IMR-90 (cell line): ENCODE results near the gene ATXN1. TPM values are rescaled to one million over a fixed set of nuclear protein-coding genes. Genes with fewer than 3 reads are reported as not detected.

Experiments
- ATAC-seq: fragments of 200-7000 bp; cut with Tn5 transposase; 2 replicates; pipeline ENCODE4 v1.9.1; 2020; ENCODE audit warnings: low read depth, mild to moderate bottlenecking, moderate library complexity
- BruUV-seq: library from RNA; stranded (reverse); fragments of 400-500 nt; replicated peaks from 2 replicates; lab custom pipeline; 2021; lab: Mats Ljungman, UMichigan
- CTCF ChIA-PET: fragments of 300-600 bp; formaldehyde crosslinking; extraction: SDS; loops from one replicate; lab custom pipeline; 2021; ENCODE audit warnings: antibody characterized with exemption; lab: Yijun Ruan, JAX
- POLR2A ChIA-PET: fragments of 300-600 bp; sonication (Branson Sonifier 250); formaldehyde crosslinking; loops from one replicate; lab custom pipeline; 2022; ENCODE audit warnings: antibody characterized with exemption; ENCODE audit not compliant: unreplicated experiment; lab: Charles Lee
- DNase-seq: peaks from one replicate; pipeline ENCODE4 v3.0.0; 2013
- H2AFZ ChIP-seq: replicated peaks from 2 replicates; pipeline ENCODE3; 2013; ENCODE audit warnings: low read length, mild to moderate bottlenecking; ENCODE audit not compliant: poor library complexity
- H2AK5ac ChIP-seq: 2 replicates; pipeline ENCODE4 v1.6.1; 2013; ENCODE audit warnings: low read depth, low read length, inconsistent platforms
- H2AK9ac ChIP-seq: replicated peaks from 2 replicates; pipeline ENCODE3; 2013; ENCODE audit warnings: mild to moderate bottlenecking, low read depth, low read length, moderate library complexity; ENCODE audit not compliant: poor library complexity
- H2BK120ac ChIP-seq: 2 replicates; pipeline ENCODE4 v1.6.1; 2013; ENCODE audit warnings: low read depth, low read length, inconsistent platforms
- H2BK15ac ChIP-seq: 3 replicates; pipeline ENCODE4 v1.6.1; 2013; ENCODE audit warnings: low read depth, low read length, inconsistent platforms
- H2BK20ac ChIP-seq: 2 replicates; pipeline ENCODE4 v1.6.1; 2013; ENCODE audit warnings: low read depth, mild to moderate bottlenecking, inconsistent platforms, low read length, moderate library complexity
- H2BK5ac ChIP-seq: 2 replicates; pipeline ENCODE4 v1.6.1; 2013; ENCODE audit warnings: mild to moderate bottlenecking, low read depth, low read length, inconsistent platforms; ENCODE audit not compliant: poor library complexity, severe bottlenecking
- H3K14ac ChIP-seq: replicated peaks from 2 replicates; pipeline ENCODE4 v1.6.1; 2013; ENCODE audit warnings: low read depth, low read length, inconsistent platforms
- H3K18ac ChIP-seq: 2 replicates; pipeline ENCODE4 v1.6.1; 2013; ENCODE audit warnings: low read depth, low read length, control low read depth
- H3K23ac ChIP-seq: 2 replicates; pipeline ENCODE4 v1.6.1; 2013; ENCODE audit warnings: low read depth, low read length, inconsistent platforms
- H3K27ac ChIP-seq: 2 replicates; pipeline ENCODE4 v1.5.1; 2013; ENCODE audit warnings: mild to moderate bottlenecking, control low read depth, low read length; ENCODE audit not compliant: insufficient read depth
- H3K27me3 ChIP-seq: 2 replicates; pipeline ENCODE4 v1.6.1; 2013; ENCODE audit warnings: low read length; ENCODE audit not compliant: control insufficient read depth, insufficient read depth
- H3K36me3 ChIP-seq: 2 replicates; pipeline ENCODE4 v1.6.1; 2013; ENCODE audit warnings: low read length, mixed read lengths; ENCODE audit not compliant: control insufficient read depth, insufficient read depth
- H3K4ac ChIP-seq: 2 replicates; pipeline ENCODE4 v1.6.1; 2013; ENCODE audit warnings: low read depth, low read length, inconsistent platforms
- H3K4me1 ChIP-seq: 2 replicates; pipeline ENCODE4 v1.6.1; 2013; ENCODE audit warnings: low read length, mixed read lengths; ENCODE audit not compliant: control insufficient read depth, insufficient read depth
- H3K4me2 ChIP-seq: 2 replicates; pipeline ENCODE4 v1.6.1; 2013; ENCODE audit warnings: low read depth, mild to moderate bottlenecking, control low read depth, low read length, moderate library complexity
- H3K4me3 ChIP-seq: 2 replicates; pipeline ENCODE4 v1.5.1; 2013; ENCODE audit warnings: low read depth, mild to moderate bottlenecking, control low read depth, low read length, moderate library complexity; ENCODE audit not compliant: insufficient read depth
- H3K56ac ChIP-seq: 2 replicates; pipeline ENCODE4 v1.6.1; 2013; ENCODE audit warnings: low read length, inconsistent platforms; ENCODE audit not compliant: insufficient read depth; ENCODE audit errors: extremely low read depth
- H3K79me1 ChIP-seq, 2 experiments: 2 replicates each; pipeline ENCODE4 v1.6.1; 2013; ENCODE audit warnings: low read length in 2 of 2, inconsistent platforms in 1 of 2, low read depth in 1 of 2
- H3K9ac ChIP-seq: 2 replicates; pipeline ENCODE4 v1.6.1; 2013; ENCODE audit warnings: low read depth, low read length, control low read depth
- H3K9me1 ChIP-seq: 2 replicates; pipeline ENCODE4 v1.6.1; 2013; ENCODE audit warnings: low read length, inconsistent platforms; ENCODE audit not compliant: insufficient read depth
- H3K9me3 ChIP-seq: 2 replicates; pipeline ENCODE4 v1.6.1; 2013; ENCODE audit warnings: low read length; ENCODE audit not compliant: control insufficient read depth, insufficient read depth
- H4K20me1 ChIP-seq: 2 replicates; pipeline ENCODE4 v1.6.1; 2013; ENCODE audit warnings: low read length, inconsistent platforms; ENCODE audit not compliant: insufficient read depth
- H4K5ac ChIP-seq: 2 replicates; pipeline ENCODE4 v1.6.1; 2013; ENCODE audit warnings: mild to moderate bottlenecking, low read depth, low read length, control low read depth
- H4K8ac ChIP-seq, 2 experiments: 2 replicates each; pipeline ENCODE4 v1.6.1; 2013; ENCODE audit warnings: low read depth in 2 of 2, low read length in 2 of 2, control low read depth in 1 of 2, inconsistent platforms in 1 of 2
- H4K91ac ChIP-seq: 2 replicates; pipeline ENCODE4 v1.6.1; 2013; ENCODE audit warnings: low read depth, low read length, inconsistent platforms; ENCODE audit not compliant: insufficient read depth
- BHLHE40 ChIP-seq: fragments of 150-350 bp; IDR thresholded peaks from 2 replicates; pipeline ENCODE4 v1.6.1; 2016; ENCODE audit warnings: mild to moderate bottlenecking, low read depth, low read length
- CEBPB ChIP-seq: IDR thresholded peaks from 2 replicates; pipeline ENCODE4 v1.6.1; 2012; ENCODE audit warnings: low read depth, low read length, improper control_type of control experiment
- CHD1 ChIP-seq: IDR thresholded peaks from 2 replicates; pipeline ENCODE4 v1.6.1; 2012; ENCODE audit warnings: low read depth, low read length, improper control_type of control experiment
- FOS ChIP-seq: fragments of 150-350 bp; IDR thresholded peaks from 2 replicates; pipeline ENCODE4 v1.6.1; 2016; ENCODE audit warnings: low read depth, low read length
- MAFK ChIP-seq: IDR thresholded peaks from 2 replicates; pipeline ENCODE4 v1.6.1; 2012; ENCODE audit warnings: low read depth, low read length, improper control_type of control experiment
- MAZ ChIP-seq: IDR thresholded peaks from 2 replicates; pipeline ENCODE4 v1.6.1; 2012; ENCODE audit warnings: low read depth, mild to moderate bottlenecking, low read length, improper control_type of control experiment, moderate library complexity, borderline replicate concordance
- MXI1 ChIP-seq: IDR thresholded peaks from 2 replicates; pipeline ENCODE4 v1.6.1; 2012; ENCODE audit warnings: low read depth, mild to moderate bottlenecking, low read length, moderate library complexity, borderline replicate concordance
- NFE2L2 ChIP-seq: fragments of 150-350 bp; IDR thresholded peaks from 2 replicates; pipeline ENCODE4 v1.6.1; 2016; ENCODE audit warnings: low read depth, mild to moderate bottlenecking, low read length
- POLR2A ChIP-seq: IDR thresholded peaks from 2 replicates; pipeline ENCODE4 v1.6.1; 2012; ENCODE audit warnings: mild to moderate bottlenecking, low read depth, low read length
- RAD21 ChIP-seq: IDR thresholded peaks from 2 replicates; pipeline ENCODE4 v1.6.1; 2012; ENCODE audit warnings: low read length, improper control_type of control experiment
- RCOR1 ChIP-seq: IDR thresholded peaks from 2 replicates; pipeline ENCODE4 v1.6.1; 2012; ENCODE audit warnings: mild to moderate bottlenecking, low read length, improper control_type of control experiment; ENCODE audit not compliant: insufficient replicate concordance
- RFX5 ChIP-seq: IDR thresholded peaks from 2 replicates; pipeline ENCODE4 v1.8.0; 2012; ENCODE audit warnings: low read depth, mild to moderate bottlenecking, low read length, moderate library complexity
- SMC3 ChIP-seq: fragments of 150-350 bp; IDR thresholded peaks from 2 replicates; pipeline ENCODE4 v1.6.1; 2016; ENCODE audit warnings: low read depth, mild to moderate bottlenecking, antibody characterized with exemption, low read length, moderate library complexity
- WGBS, 2 experiments: methylation state at CpG; one replicate each; pipeline versions ENCODE4 v1.1.5 to v1.1.7; 2013; ENCODE audit warnings: missing lambda C conversion rate in 2 of 2; ENCODE audit not compliant: insufficient read length in 1 of 2; ENCODE audit errors: extremely low coverage in 2 of 2; 5-methylcytosine and 5-hydroxymethylcytosine counted together
- dilution Hi-C: fragments of 300-500 bp; cut with HindIII; formaldehyde crosslinking; loops from one replicate; pipeline ENCODE4 v1.14.3; 2018; ENCODE audit warnings: low sequenced_read_pairs; ENCODE audit not compliant: unreplicated experiment
- in situ Hi-C: fragments of 300-500 bp; cut with MboI; formaldehyde crosslinking; loops from 3 replicates; pipeline ENCODE4 v1.14.3; 2019; ENCODE audit warnings: low sequenced_read_pairs, inconsistent platforms, mixed read lengths
- intact Hi-C: fragments of 100-400 bp; cut with micrococcal nuclease; formaldehyde crosslinking; loops from 2 replicates; pipeline ENCODE4 v1.10.0; 2022
- polyA plus RNA-seq, 3 experiments: library from polyadenylated mRNA; depleted of rRNA; stranded (reverse); fragments of >200 nt; gene quantifications; 2 replicates each; pipeline ENCODE4 v1.2.3, GENCODE V29; 2012; ENCODE audit warnings: low replicate concordance in 1 of 3
- total RNA-seq: library from RNA; depleted of rRNA; stranded (reverse); fragments of >200 nt; gene quantifications from 2 replicates; pipeline ENCODE4 v1.2.3, GENCODE V29; 2012
- TF ChIP-seq, protein P1 (sequence below): fragments of 150-350 bp; IDR thresholded peaks from 2 replicates; pipeline ENCODE4 v1.6.1; 2016; ENCODE audit warnings: low read depth, mild to moderate bottlenecking, low read length, moderate library complexity, borderline replicate concordance
- TF ChIP-seq, protein P2 (sequence below): conservative IDR thresholded peaks from 2 replicates; pipeline ENCODE4 v1.5.1; 2012; ENCODE audit warnings: mild to moderate bottlenecking, low read depth, low read length, improper control_type of control experiment
- TF ChIP-seq, protein P3 (sequence below): fragments of 150-350 bp; IDR thresholded peaks from 2 replicates; pipeline ENCODE4 v1.6.1; 2017; ENCODE audit warnings: mild to moderate bottlenecking, antibody characterized with exemption, low read length, low read depth

ATXN1 gene
- total and polyA plus RNA-seq, 2 of the 4 experiments (the other 2 are of a cell fraction): 7.3 to 11.1 TPM

DNA sequence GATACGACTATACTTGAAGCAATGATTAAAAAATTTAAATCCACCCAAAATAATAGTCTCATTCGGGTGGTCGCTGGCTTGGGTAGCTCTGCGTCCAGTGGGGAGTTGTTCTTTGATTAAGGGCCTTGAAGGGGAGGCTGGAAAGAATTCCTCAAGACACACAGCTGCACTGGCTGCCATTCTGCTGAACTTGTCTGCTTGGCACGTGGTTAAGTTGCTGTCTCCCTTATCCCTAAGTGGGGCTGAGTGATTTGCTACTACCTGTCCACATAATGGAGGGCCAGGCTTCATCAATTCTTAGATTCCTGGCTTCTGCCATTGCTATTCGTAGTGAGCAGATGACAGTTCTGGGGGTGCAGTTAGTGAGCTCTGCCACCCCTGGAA is 424.4 kb downstream of the ATXN1 start:
- peak overlapping the region; percentile 88; the same call in 2 of the 3 replicates for H2BK15ac ChIP-seq
- TF ChIP-seq BHLHE40: no peak
- no peak for TF ChIP-seq RCOR1
- TF ChIP-seq FOS: no peak
- TF ChIP-seq SMC3: no peak
- TF ChIP-seq RFX5: no peak
- TF ChIP-seq MXI1: no peak
- TF ChIP-seq, protein P1, sequence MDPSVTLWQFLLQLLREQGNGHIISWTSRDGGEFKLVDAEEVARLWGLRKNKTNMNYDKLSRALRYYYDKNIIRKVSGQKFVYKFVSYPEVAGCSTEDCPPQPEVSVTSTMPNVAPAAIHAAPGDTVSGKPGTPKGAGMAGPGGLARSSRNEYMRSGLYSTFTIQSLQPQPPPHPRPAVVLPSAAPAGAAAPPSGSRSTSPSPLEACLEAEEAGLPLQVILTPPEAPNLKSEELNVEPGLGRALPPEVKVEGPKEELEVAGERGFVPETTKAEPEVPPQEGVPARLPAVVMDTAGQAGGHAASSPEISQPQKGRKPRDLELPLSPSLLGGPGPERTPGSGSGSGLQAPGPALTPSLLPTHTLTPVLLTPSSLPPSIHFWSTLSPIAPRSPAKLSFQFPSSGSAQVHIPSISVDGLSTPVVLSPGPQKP: no peak
- TF ChIP-seq NFE2L2: no peak
- no peak for TF ChIP-seq CEBPB
- no peak for TF ChIP-seq MAFK
- TF ChIP-seq RAD21: no peak
- no peak for TF ChIP-seq CHD1
- no peak for TF ChIP-seq POLR2A
- TF ChIP-seq MAZ: no peak
- TF ChIP-seq, protein P2, sequence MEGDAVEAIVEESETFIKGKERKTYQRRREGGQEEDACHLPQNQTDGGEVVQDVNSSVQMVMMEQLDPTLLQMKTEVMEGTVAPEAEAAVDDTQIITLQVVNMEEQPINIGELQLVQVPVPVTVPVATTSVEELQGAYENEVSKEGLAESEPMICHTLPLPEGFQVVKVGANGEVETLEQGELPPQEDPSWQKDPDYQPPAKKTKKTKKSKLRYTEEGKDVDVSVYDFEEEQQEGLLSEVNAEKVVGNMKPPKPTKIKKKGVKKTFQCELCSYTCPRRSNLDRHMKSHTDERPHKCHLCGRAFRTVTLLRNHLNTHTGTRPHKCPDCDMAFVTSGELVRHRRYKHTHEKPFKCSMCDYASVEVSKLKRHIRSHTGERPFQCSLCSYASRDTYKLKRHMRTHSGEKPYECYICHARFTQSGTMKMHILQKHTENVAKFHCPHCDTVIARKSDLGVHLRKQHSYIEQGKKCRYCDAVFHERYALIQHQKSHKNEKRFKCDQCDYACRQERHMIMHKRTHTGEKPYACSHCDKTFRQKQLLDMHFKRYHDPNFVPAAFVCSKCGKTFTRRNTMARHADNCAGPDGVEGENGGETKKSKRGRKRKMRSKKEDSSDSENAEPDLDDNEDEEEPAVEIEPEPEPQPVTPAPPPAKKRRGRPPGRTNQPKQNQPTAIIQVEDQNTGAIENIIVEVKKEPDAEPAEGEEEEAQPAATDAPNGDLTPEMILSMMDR: no peak
- TF ChIP-seq, protein P3, sequence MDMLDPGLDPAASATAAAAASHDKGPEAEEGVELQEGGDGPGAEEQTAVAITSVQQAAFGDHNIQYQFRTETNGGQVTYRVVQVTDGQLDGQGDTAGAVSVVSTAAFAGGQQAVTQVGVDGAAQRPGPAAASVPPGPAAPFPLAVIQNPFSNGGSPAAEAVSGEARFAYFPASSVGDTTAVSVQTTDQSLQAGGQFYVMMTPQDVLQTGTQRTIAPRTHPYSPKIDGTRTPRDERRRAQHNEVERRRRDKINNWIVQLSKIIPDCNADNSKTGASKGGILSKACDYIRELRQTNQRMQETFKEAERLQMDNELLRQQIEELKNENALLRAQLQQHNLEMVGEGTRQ: no peak
- peak overlapping the region; percentile 79 for H4K91ac ChIP-seq
- ChIA-PET POLR2A (no interaction called here), CTCF (no interaction called here)
- no peaks in the 10 kb centered on the region for H3K27me3 ChIP-seq
- H3K4ac ChIP-seq: peak overlapping the region; percentile 93
- no peak overlapping the region for H3K9ac ChIP-seq
- dilution Hi-C loops (no loop called here), intact Hi-C loops (loop anchor here (10.0 kb wide), 1 partner anchor 628 kb away; no protein-coding TSS in a partner anchor), in situ Hi-C loops (loop anchor here (5.0 to 10.0 kb wide), 2 partner anchors 175 to 628 kb away; no protein-coding TSS in a partner anchor)
- H3K23ac ChIP-seq: peak overlapping the region; percentile 75
- peak overlapping the region; percentile 61 for H3K27ac ChIP-seq
- peak overlapping the region; percentile 70 for H3K14ac ChIP-seq
- H4K8ac ChIP-seq: peak overlapping the region; percentile 27 to 50; a peak in 3 of 4 replicates
- H3K9me1 ChIP-seq: peaks cover 33% of the 10 kb centered on the region
- peak overlapping the region; percentile 18 for H2BK5ac ChIP-seq
- peak overlapping the region; percentile 63 for H2AK9ac ChIP-seq
- peak overlapping the region; percentile 60 for H2AFZ ChIP-seq
- no peak for DNase-seq
- peak overlapping the region; percentile 28; the same call in 1 of the 2 replicates for H4K5ac ChIP-seq
- peaks cover 24% of the 10 kb centered on the region for H3K4me1 ChIP-seq
- peaks cover 6 to 36% of the 10 kb centered on the region in 2 experiments; a peak in 3 of 4 replicates for H3K79me1 ChIP-seq
- no TSS peak for BruUV-seq
- no peaks in the 10 kb centered on the region for H3K36me3 ChIP-seq
- no peak for ATAC-seq
- peak overlapping the region; percentile 96 for H2AK5ac ChIP-seq
- peak overlapping the region; percentile 94 for H2BK120ac ChIP-seq
- no peaks in the 10 kb centered on the region for H3K9me3 ChIP-seq
- no peak overlapping the region for H3K4me2 ChIP-seq
- no CpG with 5 or more reads among the region's 6 CpGs for WGBS, 2 experiments
- H4K20me1 ChIP-seq: no peaks in the 10 kb centered on the region; the same call in 1 of the 2 replicates
- H2BK20ac ChIP-seq: peak overlapping the region; percentile 73
- no peak overlapping the region for H3K4me3 ChIP-seq
- H3K18ac ChIP-seq: peak overlapping the region; percentile 62
- no peak overlapping the region for H3K56ac ChIP-seq
